Heart left ventricle (tissue), 16 donors: ENCODE data around the gene APP. TPM values are rescaled to one million over a fixed set of nuclear protein-coding genes. Genes with fewer than 3 reads are reported as not detected.

ENCODE experiments used
- ATAC-seq, 4 donors: fragments of 200-7000 bp; cut with Tn5 transposase; one replicate each; pipeline ENCODE4 v1.9.1; 2020 to 2022; ENCODE audit warnings: moderate library complexity in 4 of 4, mild to moderate bottlenecking in 3 of 4, moderate number of reproducible peaks in 1 of 4
- DNase-seq, 5 donors: peaks; one replicate each; pipeline ENCODE4 v3.0.0-alpha.2; 2020
- H3K27ac ChIP-seq, 12 donors: fragments of 200-600 bp; sonication (generic) in 4 of 12; one replicate each; pipeline versions ENCODE4 v1.5.0 to v1.8.0; 2016 to 2022; ENCODE audit warnings: mild to moderate bottlenecking in 2 of 12
- H3K27me3 ChIP-seq, 9 donors: fragments of 200-600 bp; sonication (generic) in 2 of 9; one replicate each; pipeline versions ENCODE4 v1.5.1 to v1.8.0; 2016 to 2022; ENCODE audit warnings: mild to moderate bottlenecking in 3 of 9
- H3K36me3 ChIP-seq, 9 donors: fragments of 200-600 bp; sonication (generic) in 2 of 9; one replicate each; pipeline versions ENCODE4 v1.5.0 to v1.8.0; 2018 to 2022; ENCODE audit warnings: mild to moderate bottlenecking in 2 of 9
- H3K4me1 ChIP-seq, 12 donors: fragments of 200-600 bp; sonication (generic) in 4 of 12; one replicate each; pipeline versions ENCODE4 v1.5.0 to v1.8.0; 2016 to 2022; ENCODE audit warnings: mild to moderate bottlenecking in 3 of 12
- H3K4me3 ChIP-seq, 12 donors: fragments of 200-600 bp; sonication (generic) in 4 of 12; one replicate each; pipeline versions ENCODE4 v1.5.0 to v1.8.0; 2017 to 2022; ENCODE audit warnings: mild to moderate bottlenecking in 9 of 12, moderate library complexity in 4 of 12
- H3K9me3 ChIP-seq, 12 donors: fragments of 200-600 bp; sonication (generic) in 4 of 12; one replicate each; pipeline versions ENCODE4 v1.5.0 to v1.8.0; 2016 to 2022; ENCODE audit warnings: mild to moderate bottlenecking in 1 of 12
- POLR2A ChIP-seq, 2 donors: fragments of 450-650 bp; IDR thresholded peaks; one replicate each; pipeline ENCODE4 v1.6.1; 2017; ENCODE audit warnings: antibody characterized with exemption in 2 of 2, mild to moderate bottlenecking in 2 of 2, moderate library complexity in 2 of 2
- WGBS, 4 donors: extraction: QIAGEN DNeasy Blood & Tissue Kit in 2 of 4; methylation state at CpG; one replicate each; pipeline versions ENCODE4 v1.1.5 to v1.1.7; 2013 to 2018; 5-methylcytosine and 5-hydroxymethylcytosine counted together
- intact Hi-C, 10 donors: fragments of 100-400 bp; cut with DNase I; formaldehyde crosslinking; loops; one replicate each; pipeline versions ENCODE4 v1.11.1 to v1.14.2; 2022
- polyA plus RNA-seq, 2 donors: library from polyadenylated mRNA; stranded (reverse); fragments of 200-250 nt; gene quantifications; one replicate each; pipeline ENCODE4 v1.2.3, GENCODE V29; 2013
- total RNA-seq, 9 donors: library from RNA; depleted of rRNA in 2 of 9; stranded (reverse); fragments of >200 nt in 2 of 9; fragmentation: NEBNext Ultra II Directional in 3 of 9; extraction: Animal tissue kit (Norgen Biotek cat#: 25700) in 3 of 9; gene quantifications; one replicate each; pipeline versions ENCODE4 v1.1.0 to v1.2.4, GENCODE V29; 2016 to 2023
- TF ChIP-seq, protein P1 (sequence below), 12 donors: fragments of 200-600 bp; sonication (generic) in 4 of 12; IDR thresholded peaks; one replicate each; pipeline versions ENCODE4 v1.5.0 to v1.8.0; 2018 to 2022; ENCODE audit warnings: antibody characterized with exemption in 12 of 12, mild to moderate bottlenecking in 5 of 12
- donor health status: ischemic (EF 13 %, LVEDD 7.1; RV severe dilation, severe dysfunction).
- donor health status: healthy with polysubstance abuse.
- donor health status: DM: no; HTN: yes; CAD: no.
- donor health status: DM: no; HTN: no; CAD: no.
- donor health status: ischemic (EF 25% LVEDD 6.9; RV normal size, moderate dysfunction).
- donor health status: ischemic (EF 25% LVEDD 5.7; RV mildly dilated, moderate dysfunction).
- donor health status: healthy.
- donor health status: DM: yes; HTN: yes; CAD: no.
- donor health status: ischemic (EF 35%, LVEDD 5.7; RV mildly dilated, moderate dysfunction).
- donor health status: nonischemic (EF 11% LVEDD 7.7; RV severe dilation, severe dysfunction).
- donor health status: DM: yes; HTN: yes; CAD: no.
- donor health status: PGD.
- donor health status: ischemic (EF 29% LVEDD 5.4; RV normal size, mild dysfunction).
- donor health status: nonischemic (EF 23%, LVEDD 6.1; RV moderate dilation, normal function).

Gene APP
- total and polyA plus RNA-seq, 11 donors = 103 to 467 (median 373) TPM

DNA sequence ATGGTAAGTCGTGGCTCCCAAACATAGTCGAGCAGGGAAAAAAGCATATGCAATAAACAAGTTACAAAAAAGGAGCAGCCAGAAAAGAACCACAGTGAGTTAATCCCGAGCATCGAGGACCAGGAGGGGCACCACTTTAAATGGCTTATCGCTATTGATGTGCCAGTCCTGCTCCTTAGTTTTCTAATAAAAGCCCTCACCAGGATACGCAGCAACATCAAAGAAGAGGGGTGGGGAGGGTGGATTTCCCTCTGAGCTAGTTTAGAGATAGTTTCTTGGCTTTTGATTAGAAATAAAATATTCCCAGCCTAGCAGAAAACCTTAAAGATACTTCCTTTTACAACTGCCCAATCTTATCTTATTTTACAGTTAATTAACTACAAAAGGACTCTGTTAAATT, 265.4 kb downstream of the APP start:
- TF ChIP-seq, protein P1, sequence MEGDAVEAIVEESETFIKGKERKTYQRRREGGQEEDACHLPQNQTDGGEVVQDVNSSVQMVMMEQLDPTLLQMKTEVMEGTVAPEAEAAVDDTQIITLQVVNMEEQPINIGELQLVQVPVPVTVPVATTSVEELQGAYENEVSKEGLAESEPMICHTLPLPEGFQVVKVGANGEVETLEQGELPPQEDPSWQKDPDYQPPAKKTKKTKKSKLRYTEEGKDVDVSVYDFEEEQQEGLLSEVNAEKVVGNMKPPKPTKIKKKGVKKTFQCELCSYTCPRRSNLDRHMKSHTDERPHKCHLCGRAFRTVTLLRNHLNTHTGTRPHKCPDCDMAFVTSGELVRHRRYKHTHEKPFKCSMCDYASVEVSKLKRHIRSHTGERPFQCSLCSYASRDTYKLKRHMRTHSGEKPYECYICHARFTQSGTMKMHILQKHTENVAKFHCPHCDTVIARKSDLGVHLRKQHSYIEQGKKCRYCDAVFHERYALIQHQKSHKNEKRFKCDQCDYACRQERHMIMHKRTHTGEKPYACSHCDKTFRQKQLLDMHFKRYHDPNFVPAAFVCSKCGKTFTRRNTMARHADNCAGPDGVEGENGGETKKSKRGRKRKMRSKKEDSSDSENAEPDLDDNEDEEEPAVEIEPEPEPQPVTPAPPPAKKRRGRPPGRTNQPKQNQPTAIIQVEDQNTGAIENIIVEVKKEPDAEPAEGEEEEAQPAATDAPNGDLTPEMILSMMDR (IDR thresholded peaks at IDR 0.05) = no peak
- no peak for TF ChIP-seq POLR2A (IDR thresholded peaks at IDR 0.05)
- 75 to 78% (median 76%) methylated on average over 6 of the region's 6 CpGs for WGBS, 4 donors
- H3K9me3 ChIP-seq = no peaks in the 10 kb centered on the region
- H3K27me3 ChIP-seq = no peaks in the 10 kb centered on the region
- DNase-seq (no peak), ATAC-seq (no peak)
- H3K4me3 ChIP-seq = no peak overlapping the region
- peaks cover 0 to 43% (median 18%) of the 10 kb centered on the region in 12 donors for H3K4me1 ChIP-seq
- peaks cover 0 to 25% (median 6%) of the 10 kb centered on the region in 9 donors for H3K36me3 ChIP-seq
- intact Hi-C loops = no loop called here
- H3K27ac ChIP-seq = peak overlapping the region in 2 of 12 donors; percentile 24 to 53

DNA sequence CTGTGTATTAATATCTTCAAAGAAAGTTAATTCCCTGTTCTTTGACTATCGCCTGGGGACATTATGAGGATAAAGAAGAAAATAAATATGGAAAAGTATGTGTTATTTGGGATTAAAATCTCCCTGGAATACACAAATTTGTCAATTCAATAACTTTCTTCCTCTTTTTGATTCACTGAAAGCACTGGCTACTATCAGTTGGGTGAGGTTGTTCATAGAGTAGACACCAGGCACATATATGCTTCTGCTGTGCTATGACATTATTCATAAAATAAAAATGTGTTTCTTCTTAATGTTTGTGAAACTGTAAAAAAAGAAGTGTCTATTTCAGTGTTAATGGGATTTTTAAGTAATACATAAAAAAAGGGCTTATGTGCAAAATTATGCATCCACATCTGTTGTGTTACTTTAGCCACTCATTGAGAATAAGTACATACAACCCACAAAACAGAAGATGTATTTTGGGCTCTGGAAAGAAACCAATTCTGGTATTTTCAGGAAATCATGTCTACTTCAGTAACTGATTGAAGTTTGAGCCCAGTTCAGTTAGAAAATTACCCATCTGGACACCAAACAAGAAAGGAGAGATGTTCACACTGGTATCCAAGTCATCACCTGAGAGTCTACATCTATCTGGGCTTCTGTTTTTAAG, 266.4 kb downstream of the APP start:
- ATAC-seq (no peak), DNase-seq (no peak)
- Histone ChIP-seq H3K4me3 (no peak overlapping the region), H3K36me3 (peaks cover 0 to 25% (median 6%) of the 10 kb centered on the region in 9 donors), H3K27ac (peak overlapping the region in 2 of 12 donors; percentile 24 to 53), H3K27me3 (no peaks in the 10 kb centered on the region), H3K4me1 (peaks cover 0 to 43% (median 18%) of the 10 kb centered on the region in 12 donors), H3K9me3 (no peaks in the 10 kb centered on the region)
- TF ChIP-seq, protein P1 (IDR thresholded peaks at IDR 0.05) = no peak
- TF ChIP-seq POLR2A (IDR thresholded peaks at IDR 0.05) = no peak
- WGBS, 4 donors = 88 to 96% (median 90%) methylated on average over 1 of the region's 1 CpG
- intact Hi-C loops = no loop called here

- TF ChIP-seq POLR2A (IDR thresholded peaks at IDR 0.05) = no peak
- TF ChIP-seq, protein P1 (IDR thresholded peaks at IDR 0.05) = no peak
- Histone ChIP-seq H3K4me3 (no peak overlapping the region), H3K36me3 (peaks cover 0 to 25% (median 6%) of the 10 kb centered on the region in 9 donors), H3K27me3 (no peaks in the 10 kb centered on the region), H3K4me1 (peaks cover 0 to 45% (median 19%) of the 10 kb centered on the region in 12 donors), H3K9me3 (no peaks in the 10 kb centered on the region), H3K27ac (peak overlapping the region in 1 of 12 donors; percentile 53)
- DNase-seq = no peak
- 81 to 91% (median 86%) methylated on average over 5 of the region's 5 CpGs for WGBS, 4 donors
- ATAC-seq = peak in 3 of 4 donors; percentile 25 to 60 (median 41)
- intact Hi-C loops = no loop called here
Measured at GRCh38 chr21:25903607-25904006, 267.0 kb downstream of the APP start.

DNA sequence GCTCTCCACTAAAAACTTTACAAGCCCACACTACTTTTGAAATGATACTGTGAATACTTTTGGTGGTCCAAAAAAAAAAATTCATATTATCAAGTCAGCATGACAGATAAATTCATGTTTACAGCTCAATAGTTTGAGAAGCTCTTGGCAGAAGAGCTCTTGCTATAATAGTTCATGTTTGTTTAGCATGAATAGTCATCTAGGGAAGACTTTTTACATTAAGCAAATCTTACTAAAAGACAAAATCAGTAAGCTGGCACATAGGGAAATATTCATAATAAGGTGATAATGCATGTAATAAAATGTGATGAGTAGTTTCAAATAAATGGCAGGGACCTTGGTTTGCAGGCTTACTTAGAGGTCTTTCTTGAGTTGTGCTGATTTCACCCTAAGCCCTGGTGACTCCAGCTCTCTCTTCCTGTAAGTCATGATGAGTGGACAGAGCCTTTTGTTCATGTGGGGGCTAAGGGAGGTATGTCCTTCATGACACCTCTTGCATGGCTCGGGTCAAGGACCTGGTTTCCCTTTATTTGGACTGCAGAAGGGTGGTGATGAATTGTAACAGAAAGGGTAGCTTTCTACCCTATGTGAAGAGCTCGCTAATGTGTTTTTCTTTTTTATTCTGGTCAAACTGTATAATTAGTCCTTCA, 269.1 kb downstream of the APP start:
- no peak for ATAC-seq
- Histone ChIP-seq H3K9me3 (no peaks in the 10 kb centered on the region), H3K4me1 (peaks cover 0 to 32% (median 13%) of the 10 kb centered on the region in 12 donors), H3K36me3 (peaks cover 0 to 33% (median 6%) of the 10 kb centered on the region in 9 donors), H3K27me3 (no peaks in the 10 kb centered on the region), H3K27ac (no peak overlapping the region), H3K4me3 (no peak overlapping the region)
- intact Hi-C loops = no loop called here
- 68 to 74% (median 72%) methylated on average over 2 of the region's 2 CpGs for WGBS, 4 donors
- no peak for DNase-seq
- TF ChIP-seq, protein P1 (IDR thresholded peaks at IDR 0.05) = no peak
- TF ChIP-seq POLR2A (IDR thresholded peaks at IDR 0.05) = no peak
